ENCODE data around the gene SS18L1. TPM values are rescaled to one million over a fixed set of nuclear protein-coding genes. Genes with fewer than 3 reads are reported as not detected.

Gene SS18L1
- total and polyA plus RNA-seq, 7 donors: 10.1 to 18.0 (median 11.3) TPM

- DNase-seq (no peak), ATAC-seq (no peak)
- H3K27ac ChIP-seq: no peak overlapping the region
- intact Hi-C loops (cut with DNase I): no loop called here
- H3K27me3 ChIP-seq (ENCODE audit: insufficient read depth in 3 of 3, low read length in 2 of 3): peaks cover 0 to 58% (median 13%) of the 10 kb centered on the region in 3 donors
- no peaks in the 10 kb centered on the region for H3K9me3 ChIP-seq
- H3K4me1 ChIP-seq: peaks cover 9% of the 10 kb centered on the region
- no peaks in the 10 kb centered on the region for H3K36me3 ChIP-seq (ENCODE audit: insufficient read depth in 1 of 2, low read depth in 1 of 2)
- 67 to 76% (median 69%) methylated on average over 13 of the region's 13 CpGs for WGBS, 3 donors
- TF ChIP-seq CTCF (IDR thresholded peaks at IDR 0.05): no peak
- H3K4me3 ChIP-seq: no peak overlapping the region
Observed at GRCh38 chr20:62222972-62223371, 79.4 kb downstream of the SS18L1 start.

- H3K9me3 ChIP-seq: no peaks in the 10 kb centered on the region
- whole genome bisulfite sequencing, 3 donors: 75 to 80% (median 76%) methylated on average over 8 to 9 of the region's 9 CpGs
- H3K4me1 ChIP-seq: peaks cover 9% of the 10 kb centered on the region
- ATAC-seq (no peak), DNase-seq (no peak)
- intact Hi-C loops (cut with DNase I): no loop called here
- H3K27ac ChIP-seq: no peak overlapping the region
- H3K27me3 ChIP-seq (ENCODE audit: insufficient read depth in 3 of 3, low read length in 2 of 3): peaks cover 0 to 52% (median 13%) of the 10 kb centered on the region in 3 donors
- H3K36me3 ChIP-seq (ENCODE audit: insufficient read depth in 1 of 2, low read depth in 1 of 2): no peaks in the 10 kb centered on the region
- TF ChIP-seq CTCF (IDR thresholded peaks at IDR 0.05): no peak
- no peak overlapping the region for H3K4me3 ChIP-seq
Observed at GRCh38 chr20:62223571-62223970, 80.0 kb downstream of the SS18L1 start.

DNA sequence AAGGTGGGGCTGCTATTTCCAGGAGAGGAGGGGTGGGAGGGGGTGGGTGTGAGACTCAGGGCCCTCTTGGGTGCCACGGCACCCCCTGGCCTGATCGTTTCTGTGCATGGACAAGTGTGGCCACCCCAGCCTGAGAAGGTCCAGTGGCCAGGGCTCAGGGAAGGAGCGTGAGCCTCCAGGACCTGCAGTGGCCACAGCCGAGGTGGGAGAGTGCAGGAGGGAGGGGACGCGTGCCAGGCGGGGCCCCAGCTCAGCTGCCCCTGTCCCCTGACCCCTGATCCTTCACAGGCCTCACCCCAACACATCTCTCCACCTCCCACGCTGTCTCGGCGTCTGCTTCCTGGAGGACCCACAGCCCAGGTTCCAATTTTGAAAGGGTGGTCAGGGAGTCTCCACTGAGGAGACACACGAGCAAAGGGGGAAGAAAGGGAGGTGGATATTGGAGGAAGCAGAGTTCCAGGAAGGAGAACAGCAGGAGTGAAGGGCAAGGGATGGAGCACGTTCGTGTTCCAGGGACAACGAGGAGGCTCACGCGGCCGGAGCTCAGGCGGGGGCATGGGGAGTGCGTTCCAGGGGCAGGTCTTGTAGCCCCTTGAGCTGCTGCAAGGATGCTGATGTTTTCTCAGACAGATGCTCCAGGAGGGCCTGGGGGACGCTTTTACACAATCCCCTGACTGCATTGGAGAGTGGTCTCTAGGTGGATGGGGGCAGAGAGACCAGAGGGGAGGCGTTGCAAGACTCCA is 80.7 kb downstream of the SS18L1 start:
- H3K9me3 ChIP-seq: no peaks in the 10 kb centered on the region
- H3K36me3 ChIP-seq (ENCODE audit: insufficient read depth in 1 of 2, low read depth in 1 of 2): no peaks in the 10 kb centered on the region
- H3K4me3 ChIP-seq: no peak overlapping the region
- no peak for DNase-seq
- 55 to 61% (median 60%) methylated on average over 20 to 21 of the region's 21 CpGs for WGBS, 3 donors
- intact Hi-C loops (cut with DNase I): no loop called here
- peaks cover 0 to 47% (median 13%) of the 10 kb centered on the region in 3 donors for H3K27me3 ChIP-seq (ENCODE audit: insufficient read depth in 3 of 3, low read length in 2 of 3)
- H3K4me1 ChIP-seq: peaks cover 9% of the 10 kb centered on the region
- no peak for TF ChIP-seq CTCF (IDR thresholded peaks at IDR 0.05)
- no peak for ATAC-seq
- no peak overlapping the region for H3K27ac ChIP-seq

GRCh38 chr20:62225026-62225425 is 81.5 kb downstream of the SS18L1 start:
- H3K9me3 ChIP-seq: no peaks in the 10 kb centered on the region
- H3K4me1 ChIP-seq: peaks cover 6% of the 10 kb centered on the region
- TF ChIP-seq CTCF (IDR thresholded peaks at IDR 0.05): no peak
- 80 to 88% (median 82%) methylated on average over 13 of the region's 13 CpGs for WGBS, 3 donors
- no peak overlapping the region for H3K27ac ChIP-seq
- no peak for ATAC-seq
- intact Hi-C loops (cut with DNase I): no loop called here
- peaks cover 0 to 43% (median 13%) of the 10 kb centered on the region in 3 donors for H3K27me3 ChIP-seq (ENCODE audit: insufficient read depth in 3 of 3, low read length in 2 of 3)
- no peaks in the 10 kb centered on the region for H3K36me3 ChIP-seq (ENCODE audit: insufficient read depth in 1 of 2, low read depth in 1 of 2)
- no peak overlapping the region for H3K4me3 ChIP-seq
- DNase-seq: no peak
